Measurements from ENCODE around the gene PIP4K2A. TPM values are rescaled to one million over a fixed set of nuclear protein-coding genes. Genes with fewer than 3 reads are reported as not detected.

Gene PIP4K2A
- total and polyA plus RNA-seq, 2 donors (not counting 3 experiments of a cell fraction or from before 2014, with no cell fraction given): 11.8 to 32.6 TPM

GRCh38 chr10:22486431-22486830, 227.9 kb downstream of the PIP4K2A start:
- Histone ChIP-seq H3K36me3 (ENCODE audit: control insufficient read depth in 2 of 2, extremely low read depth in 1 of 2, insufficient read depth in 2 of 2, low read length in 2 of 2) (no peaks in the 10 kb centered on the region), H3K27ac (ENCODE audit: insufficient read depth, low read depth, low read length) (no peak overlapping the region), H3K4me2 (ENCODE audit: insufficient read depth, low read length) (no peak overlapping the region), H4K20me1 (replicated peaks; ENCODE audit: control insufficient read depth, extremely low read depth, insufficient read depth, low read length) (no peaks in the 10 kb centered on the region), H3K9ac (replicated peaks; ENCODE audit: extremely low read depth, insufficient read depth, low read length) (no peak overlapping the region), H2AFZ (ENCODE audit: low read depth, low read length) (no peak overlapping the region), H3K9me3 (replicated peaks; ENCODE audit: control insufficient read depth, insufficient read depth, low read length) (no peaks in the 10 kb centered on the region), H3K9me1 (replicated peaks; ENCODE audit: control insufficient read depth, extremely low read depth, insufficient read depth, low read length) (no peaks in the 10 kb centered on the region), H3K79me2 (ENCODE audit: control insufficient read depth, insufficient read depth, low read length) (no peaks in the 10 kb centered on the region), H3K4me3 (replicated peaks in 1 of 3; ENCODE audit: insufficient read depth in 1 of 3, low read depth in 1 of 3, low read length in 3 of 3) (no peak overlapping the region), H3K4me1 (ENCODE audit: control insufficient read depth, extremely low read depth, insufficient read depth, low read length) (peaks cover 4% of the 10 kb centered on the region), H3K27me3 (ENCODE audit: control insufficient read depth in 2 of 2, insufficient read depth in 2 of 2, low read length in 2 of 2) (peaks cover 2 to 14% of the 10 kb centered on the region in 2 experiments)
- DNase-seq (ENCODE audit: low read depth, low spot score) (no peak), FAIRE-seq (no peak)
- CTCF ChIA-PET: interaction anchor here (1.1 to 1.4 kb wide), 3 partner anchors 8 to 40 kb away, joined by 3 read pairs; no protein-coding TSS in a partner anchor
- no TSS peak for BruUV-seq (replicated peaks)
- TF ChIP-seq MAX (IDR thresholded peaks at IDR 0.05; ENCODE audit: insufficient read depth, insufficient read length) (no peak), POLR2AphosphoS5 (IDR thresholded peaks at IDR 0.05; ENCODE audit: insufficient read depth, low read depth, low read length) (no peak), CTCF (IDR thresholded peaks at IDR 0.05; ENCODE audit: extremely low read depth in 1 of 2, insufficient read depth in 1 of 2, low read depth in 1 of 2, low read length in 2 of 2) (no peak), FOS (IDR thresholded peaks at IDR 0.05; ENCODE audit: borderline replicate concordance, insufficient read depth, low read length) (no peak), POLR2A (IDR thresholded peaks at IDR 0.05; ENCODE audit: low read depth, low read length) (no peak), GATA2 (IDR thresholded peaks at IDR 0.05; ENCODE audit: insufficient read depth, insufficient read length, low read depth, low read length) (no peak), JUN (IDR thresholded peaks at IDR 0.05; ENCODE audit: borderline replicate concordance, insufficient read depth, insufficient read length, low read depth) (no peak), MYC (IDR thresholded peaks at IDR 0.05; ENCODE audit: low read depth, low read length) (no peak), EZH2 (IDR thresholded peaks at IDR 0.05; ENCODE audit: borderline replicate concordance, low read depth, low read length, severe bottlenecking) (no peak)
- dilution Hi-C loops (cut with MboI; ENCODE audit: extremely low pct_ligation_motif_present, low sequenced_read_pairs) (no loop called here), intact Hi-C loops (cut with micrococcal nuclease) (no loop called here)
- POLR2A ChIA-PET: no interaction called here

Other genes with a start within 250 kb of the PIP4K2A start
- gene ARMC3, start 213.5 kb upstream of the PIP4K2A start, total RNA-seq: not detected in 2 replicates
- gene ARMC3, start 213.5 kb upstream of the PIP4K2A start, polyA plus RNA-seq: not detected in 2 replicates